H1 (cell line): ENCODE results near the gene ANXA7. TPM values are rescaled to one million over a fixed set of nuclear protein-coding genes. Genes with fewer than 3 reads are reported as not detected.

Experiments
- CTCF ChIA-PET: fragments of 300-600 bp; sonication (Branson Sonifier 250); formaldehyde crosslinking; loops from one replicate; lab custom pipeline; 2021; ENCODE audit not compliant: partially characterized antibody; lab: Charles Lee
- POLR2A ChIA-PET: fragments of 300-600 bp; sonication (Branson Sonifier 250); formaldehyde crosslinking; loops from one replicate; lab custom pipeline; 2021; ENCODE audit warnings: inconsistent platforms; ENCODE audit not compliant: partially characterized antibody; lab: Charles Lee
- DNase-seq, 2 experiments: peaks; one replicate each; pipeline versions ENCODE4 v3.0.0 to v3.0.0-alpha.2; 2010 to 2022; ENCODE audit warnings: low spot score in 2 of 2, low read depth in 1 of 2, mixed read lengths in 1 of 2
- FAIRE-seq: peaks from 2 replicates; lab custom pipeline; 2011; peaks lifted over from hg19 to GRCh38; lab: Jason Lieb, UNC
- H2AFZ ChIP-seq: 2 replicates; pipeline ENCODE4 v1.8.1; 2012; ENCODE audit warnings: low read length, inconsistent platforms
- H2AK5ac ChIP-seq: 2 replicates; pipeline ENCODE4 v1.6.1; 2013; ENCODE audit warnings: low read depth, low read length
- H2BK120ac ChIP-seq: replicated peaks from 2 replicates; pipeline ENCODE3; 2013; ENCODE audit warnings: low read depth, low read length, inconsistent platforms
- H2BK12ac ChIP-seq: 2 replicates; pipeline ENCODE4 v1.6.1; 2013; ENCODE audit warnings: low read depth, low read length
- H2BK15ac ChIP-seq: 2 replicates; pipeline ENCODE4 v1.6.1; 2013; ENCODE audit warnings: low read length
- H2BK20ac ChIP-seq: 2 replicates; pipeline ENCODE4 v1.6.1; 2013; ENCODE audit warnings: low read length
- H2BK5ac ChIP-seq: 2 replicates; pipeline ENCODE4 v1.6.1; 2013; ENCODE audit warnings: low read depth, low read length
- H3K14ac ChIP-seq: 2 replicates; pipeline ENCODE4 v1.6.1; 2013; ENCODE audit warnings: inconsistent platforms; ENCODE audit not compliant: insufficient read length
- H3K18ac ChIP-seq: 2 replicates; pipeline ENCODE4 v1.6.1; 2013; ENCODE audit warnings: low read length; ENCODE audit errors: extremely low read depth
- H3K23ac ChIP-seq: 2 replicates; pipeline ENCODE4 v1.6.1; 2013; ENCODE audit warnings: inconsistent platforms; ENCODE audit not compliant: insufficient read length
- H3K23me2 ChIP-seq: 2 replicates; pipeline ENCODE4 v1.6.1; 2013; ENCODE audit warnings: low read depth, low read length
- H3K27ac ChIP-seq: 2 replicates; pipeline ENCODE4 v1.6.1; 2011; ENCODE audit warnings: low read depth, low read length, inconsistent platforms
- H3K27me3 ChIP-seq, 4 experiments: replicated peaks in 1 of 4; 1 replicate in 1 of 4; 2 replicates in 3 of 4; pipeline versions ENCODE4 v1.6.1 to v1.8.1; 2011 to 2013; ENCODE audit warnings: low read length in 3 of 4, mild to moderate bottlenecking in 3 of 4, inconsistent platforms in 2 of 4, mixed read lengths in 2 of 4, moderate library complexity in 1 of 4; ENCODE audit not compliant: control insufficient read depth in 3 of 4, insufficient read depth in 3 of 4; ENCODE audit errors: extremely low read depth in 1 of 4
- H3K36me3 ChIP-seq, 4 experiments: 2 replicates each; pipeline versions ENCODE4 v1.6.1 to v1.8.1; 2011 to 2013; ENCODE audit warnings: mild to moderate bottlenecking in 4 of 4, low read length in 3 of 4, moderate library complexity in 2 of 4, control low read depth in 1 of 4, inconsistent platforms in 1 of 4; ENCODE audit not compliant: insufficient read depth in 4 of 4, control insufficient read depth in 2 of 4
- H3K4ac ChIP-seq: replicated peaks from 2 replicates; pipeline ENCODE3; 2013; ENCODE audit warnings: low read length, low read depth, mixed read lengths, inconsistent platforms; ENCODE audit not compliant: insufficient read length
- H3K4me1 ChIP-seq, 4 experiments: replicated peaks in 1 of 4; 1 replicate in 1 of 4; 2 replicates in 3 of 4; pipeline versions ENCODE4 v1.6.1 to v1.8.1; 2011 to 2013; ENCODE audit warnings: low read length in 3 of 4, inconsistent platforms in 2 of 4, mixed read lengths in 1 of 4; ENCODE audit not compliant: insufficient read depth in 4 of 4, control insufficient read depth in 3 of 4
- H3K4me2 ChIP-seq, 2 experiments: 2 replicates each; pipeline versions ENCODE4 v1.6.1 to v1.8.1; 2011 to 2013; ENCODE audit warnings: low read depth in 2 of 2, low read length in 2 of 2, control low read depth in 1 of 2, inconsistent platforms in 1 of 2, mild to moderate bottlenecking in 1 of 2; ENCODE audit not compliant: insufficient read depth in 1 of 2
- H3K4me3 ChIP-seq, 4 experiments: fragments of 200-600, 300-600 bp in 1 of 4; sonication (generic), shearing (Covaris generic), sonication (Bioruptor Twin) in 1 of 4; 2 replicates each; pipeline versions ENCODE4 v1.5.1 to v1.8.1; 2011 to 2016; ENCODE audit warnings: low read length in 4 of 4, low read depth in 3 of 4, control low read depth in 2 of 4, inconsistent platforms in 2 of 4, mild to moderate bottlenecking in 2 of 4, mixed read lengths in 1 of 4, moderate library complexity in 1 of 4; ENCODE audit not compliant: insufficient read depth in 2 of 4; ENCODE audit errors: extremely low read depth in 1 of 4
- H3K56ac ChIP-seq: replicated peaks from 2 replicates; pipeline ENCODE3; 2013; ENCODE audit warnings: low read depth, mild to moderate bottlenecking, mixed read lengths, low read length, inconsistent platforms; ENCODE audit not compliant: insufficient read length
- H3K79me1 ChIP-seq: 2 replicates; pipeline ENCODE4 v1.6.1; 2013; ENCODE audit warnings: low read depth, low read length, control low read depth
- H3K79me2 ChIP-seq, 2 experiments: 2 replicates each; pipeline versions ENCODE4 v1.6.1 to v1.8.1; 2012 to 2013; ENCODE audit warnings: low read length in 2 of 2, mild to moderate bottlenecking in 2 of 2, inconsistent platforms in 1 of 2; ENCODE audit not compliant: insufficient read depth in 2 of 2, control insufficient read depth in 1 of 2
- H3K9ac ChIP-seq, 4 experiments: replicated peaks in 1 of 4; 1 replicate in 1 of 4; 2 replicates in 3 of 4; pipeline versions ENCODE4 v1.6.1 to v1.8.1; 2011 to 2013; ENCODE audit warnings: low read depth in 3 of 4, low read length in 3 of 4, control low read depth in 2 of 4, mild to moderate bottlenecking in 2 of 4, moderate library complexity in 2 of 4, inconsistent platforms in 1 of 4; ENCODE audit errors: extremely low read depth in 1 of 4
- H3K9me3 ChIP-seq, 2 experiments: 2 replicates each; pipeline versions ENCODE4 v1.6.1 to v1.8.1; 2012 to 2013; ENCODE audit warnings: mild to moderate bottlenecking in 2 of 2, moderate library complexity in 2 of 2, control low read depth in 1 of 2, inconsistent platforms in 1 of 2, low read depth in 1 of 2, low read length in 1 of 2, mixed read lengths in 1 of 2; ENCODE audit not compliant: insufficient read depth in 2 of 2
- H4K20me1 ChIP-seq, 2 experiments: replicated peaks in 1 of 2; 2 replicates each; pipeline versions ENCODE3 to v1.8.1; 2011 to 2013; ENCODE audit warnings: inconsistent platforms in 2 of 2, low read length in 2 of 2, mild to moderate bottlenecking in 1 of 2; ENCODE audit not compliant: insufficient read depth in 2 of 2, control insufficient read depth in 1 of 2
- H4K5ac ChIP-seq: 2 replicates; pipeline ENCODE4 v1.6.1; 2013; ENCODE audit warnings: low read length, low read depth, mixed read lengths, inconsistent platforms; ENCODE audit not compliant: insufficient read length
- H4K8ac ChIP-seq: 2 replicates; pipeline ENCODE4 v1.8.0; 2013; ENCODE audit warnings: mild to moderate bottlenecking, moderate library complexity, low read length, inconsistent platforms; ENCODE audit not compliant: insufficient read depth; ENCODE audit errors: extremely low read depth
- H4K91ac ChIP-seq: replicated peaks from 2 replicates; pipeline ENCODE3; 2013; ENCODE audit warnings: low read length, mixed read lengths, inconsistent platforms; ENCODE audit not compliant: insufficient read length
- BACH1 ChIP-seq: IDR thresholded peaks from 2 replicates; pipeline ENCODE4 v1.6.1; 2012; ENCODE audit warnings: low read length, improper control_type of control experiment
- CHD1 ChIP-seq: IDR thresholded peaks from 2 replicates; pipeline ENCODE4 v1.6.1; 2012; ENCODE audit warnings: low read depth, low read length, improper control_type of control experiment
- FOSL1 ChIP-seq: IDR thresholded peaks from 2 replicates; pipeline ENCODE4 v1.6.1; 2011; ENCODE audit warnings: mild to moderate bottlenecking, low read depth, low read length, moderate library complexity; ENCODE audit not compliant: insufficient read depth
- MAFK ChIP-seq: IDR thresholded peaks from 2 replicates; pipeline ENCODE4 v1.6.1; 2012; ENCODE audit warnings: low read depth, mild to moderate bottlenecking, improper control_type of control experiment, low read length
- PHF8 ChIP-seq: fragments of 200-600 bp; sonication (generic); conservative IDR thresholded peaks from 2 replicates; pipeline ENCODE4 v1.7.1; 2012; ENCODE audit warnings: low read depth, mild to moderate bottlenecking, inconsistent platforms, low read length, moderate library complexity
- RAD21 ChIP-seq, 2 experiments: IDR thresholded peaks in 1 of 2; conservative IDR thresholded peaks in 1 of 2; 2 replicates each; pipeline ENCODE4 v1.6.1; 2011; ENCODE audit warnings: low read depth in 2 of 2, low read length in 2 of 2, improper control_type of control experiment in 1 of 2, inconsistent platforms in 1 of 2, mild to moderate bottlenecking in 1 of 2, moderate library complexity in 1 of 2
- RBBP5 ChIP-seq: IDR thresholded peaks from 2 replicates; pipeline ENCODE4 v1.7.1; 2012; ENCODE audit warnings: low read depth, mild to moderate bottlenecking, inconsistent platforms, low read length, moderate library complexity, borderline replicate concordance
- SIX5 ChIP-seq: IDR thresholded peaks from 2 replicates; pipeline ENCODE4 v1.6.1; 2011; ENCODE audit warnings: mild to moderate bottlenecking, low read depth, low read length
- SP2 ChIP-seq: IDR thresholded peaks from 2 replicates; pipeline ENCODE4 v1.6.1; 2012; ENCODE audit warnings: mild to moderate bottlenecking, low read length, inconsistent platforms
- TAF1 ChIP-seq: IDR thresholded peaks from 2 replicates; pipeline ENCODE4 v1.6.1; 2011; ENCODE audit warnings: mild to moderate bottlenecking, low read depth, low read length
- WGBS, 2 experiments: shearing (Covaris generic) in 1 of 2; methylation state at CpG; one replicate each; pipeline versions ENCODE4 v1.1.6 to v1.1.7; 2013 to 2015; ENCODE audit warnings: low lambda C conversion rate in 2 of 2, mixed read lengths in 2 of 2, inconsistent platforms in 1 of 2, low coverage in 1 of 2, missing lambda C conversion rate in 1 of 2; ENCODE audit not compliant: insufficient replicate concordance in 2 of 2, insufficient coverage in 1 of 2, insufficient read length in 1 of 2; ENCODE audit errors: extremely low coverage in 1 of 2, missing lambda C conversion rate in 1 of 2; 5-methylcytosine and 5-hydroxymethylcytosine counted together
- polyA plus RNA-seq, 7 experiments: library from polyadenylated mRNA; depleted of rRNA in 3 of 7; stranded (reverse) in 5 of 7; unstranded in 2 of 7; fragments of >200 nt in 5 of 7; fragments of 200-250 nt in 2 of 7; gene quantifications; 1 replicate in 5 of 7; 2 replicates in 1 of 7; 4 replicates in 1 of 7; pipeline versions ENCODE4 v1.2.1 to v1.2.3, GENCODE V29; 2011 to 2013; ENCODE audit warnings: missing spikeins in 2 of 7, mixed read lengths in 2 of 7
- total RNA-seq: library from RNA; stranded (reverse); fragmentation: NEBNext Ultra II Directional; extraction: Animal tissue kit (Norgen Biotek cat#: 25700); gene quantifications from 2 replicates; pipeline ENCODE4 v1.2.1, GENCODE V29; 2021

Gene ANXA7
- total and polyA plus RNA-seq, 2 of the 8 experiments (the other 6 are each of a cell fraction or from before 2014, with no cell fraction given) = 37.1 to 63.6 TPM

- FAIRE-seq (no peak), DNase-seq (no peak)
- Histone ChIP-seq H4K20me1 (peaks cover 0 to 3% of the 10 kb centered on the region in 2 experiments), H3K23ac (no peak overlapping the region), H2BK120ac (no peak overlapping the region), H4K91ac (no peak overlapping the region), H3K9me3 (no peaks in the 10 kb centered on the region), H2BK20ac (no peak overlapping the region), H3K4me3 (no peak overlapping the region), H3K56ac (no peak overlapping the region), H3K36me3 (peaks cover 0 to 13% (median 2%) of the 10 kb centered on the region in 4 experiments; a peak in 3 of 8 replicates), H3K23me2 (no peaks in the 10 kb centered on the region), H4K5ac (no peak overlapping the region), H4K8ac (no peak overlapping the region; the same call in 1 of the 2 replicates), H3K4ac (no peak overlapping the region), H3K79me2 (no peaks in the 10 kb centered on the region), H2BK15ac (no peak overlapping the region), H3K14ac (no peak overlapping the region), H3K4me1 (no peaks in the 10 kb centered on the region), H3K9ac (no peak overlapping the region), H2BK12ac (no peak overlapping the region), H3K79me1 (no peaks in the 10 kb centered on the region), H2AK5ac (no peak overlapping the region), H3K4me2 (no peak overlapping the region), H2BK5ac (no peak overlapping the region), H2AFZ (no peak overlapping the region), H3K27me3 (no peaks in the 10 kb centered on the region), H3K18ac (no peak overlapping the region), H3K27ac (no peak overlapping the region)
- 100% methylated on average over 1 of the region's 1 CpG; no CpG with 5 or more reads in 1 of the 2 experiments for WGBS, 2 experiments
- POLR2A ChIA-PET = no interaction called here
- TF ChIP-seq CHD1 (no peak), RBBP5 (no peak), SIX5 (no peak), RAD21 (IDR thresholded peaks at IDR 0.05 in 1 of 2, conservative IDR thresholded peaks at IDR 0.05 in 1 of 2; ENCODE audit: low read depth in 2 of 2, low read length in 2 of 2) (no peak), PHF8 (no peak), FOSL1 (no peak), TAF1 (no peak), MAFK (no peak), SP2 (no peak), BACH1 (no peak)
- CTCF ChIA-PET = no interaction called here
Observed at GRCh38 chr10:73439605-73440312, 25.9 kb upstream of the ANXA7 start.
